Ishikawa (cell line): Measurements from ENCODE around the gene FAM20C.

Source experiments
- CREB1 ChIP-seq: IDR thresholded peaks from 2 replicates; pipeline ENCODE4 v1.6.1; 2012; ENCODE audit warnings: low read depth
- RAD21 ChIP-seq: IDR thresholded peaks from 2 replicates; pipeline ENCODE4 v1.6.1; 2012; ENCODE audit warnings: low read depth
- TEAD4 ChIP-seq: IDR thresholded peaks from 2 replicates; pipeline ENCODE4 v1.6.1; 2012
- YY1 ChIP-seq: IDR thresholded peaks from 2 replicates; pipeline ENCODE4 v1.6.1; 2012; ENCODE audit warnings: low read depth
- TF ChIP-seq, protein P1 (sequence below): IDR thresholded peaks from 2 replicates; pipeline ENCODE4 v1.6.1; 2012

DNA sequence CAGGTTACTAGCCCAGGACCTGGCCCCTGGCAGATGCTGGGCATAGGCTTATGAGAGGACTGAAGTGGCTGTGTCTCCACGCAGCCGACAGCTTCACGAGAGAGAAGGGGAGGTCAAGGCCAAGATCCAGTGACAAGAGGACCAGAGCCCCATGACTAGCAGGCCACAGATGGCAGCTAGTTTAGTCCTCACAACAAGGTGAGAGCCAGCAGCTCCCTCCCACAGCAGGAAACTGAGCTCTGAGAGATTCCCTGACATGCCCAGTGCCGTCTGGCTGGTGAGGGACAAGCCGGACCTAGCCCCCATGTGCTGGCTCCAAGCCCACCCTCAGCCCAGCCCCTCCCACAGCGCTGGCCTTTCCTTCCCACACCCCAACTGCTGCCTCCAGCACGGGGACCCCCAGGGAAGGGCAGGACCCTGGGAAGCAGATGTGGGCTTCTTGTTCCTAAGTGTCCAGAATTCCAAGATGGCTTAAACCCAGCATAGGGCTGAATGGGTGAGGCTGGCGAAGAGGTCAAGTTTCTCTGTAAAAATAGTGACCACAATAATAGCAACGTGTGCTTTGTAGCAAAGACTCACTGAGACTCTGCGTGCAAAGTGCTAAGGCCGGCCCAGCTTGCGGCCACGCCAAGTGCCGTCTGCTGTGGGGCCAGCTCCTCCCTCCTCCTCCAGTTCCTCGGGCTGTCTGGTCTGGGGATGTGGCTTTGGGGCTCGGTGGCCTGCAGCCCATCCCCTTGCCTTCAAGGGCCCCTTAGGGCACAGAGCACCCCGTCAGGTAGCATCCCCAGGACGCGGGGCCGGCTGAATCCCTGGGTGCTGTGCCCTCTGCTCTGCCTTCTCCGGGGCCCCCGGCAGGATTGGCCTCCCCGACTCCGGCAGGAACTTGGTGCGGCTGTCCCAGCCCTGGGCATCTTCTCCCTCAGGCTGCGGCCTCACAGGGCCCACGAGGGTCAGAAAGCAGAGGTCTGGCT, 7.8 kb upstream of the FAM20C start:
- TF ChIP-seq YY1, result no peak
- no peak for TF ChIP-seq RAD21
- TF ChIP-seq TEAD4, result no peak
- no peak for TF ChIP-seq CREB1
- TF ChIP-seq, protein P1, sequence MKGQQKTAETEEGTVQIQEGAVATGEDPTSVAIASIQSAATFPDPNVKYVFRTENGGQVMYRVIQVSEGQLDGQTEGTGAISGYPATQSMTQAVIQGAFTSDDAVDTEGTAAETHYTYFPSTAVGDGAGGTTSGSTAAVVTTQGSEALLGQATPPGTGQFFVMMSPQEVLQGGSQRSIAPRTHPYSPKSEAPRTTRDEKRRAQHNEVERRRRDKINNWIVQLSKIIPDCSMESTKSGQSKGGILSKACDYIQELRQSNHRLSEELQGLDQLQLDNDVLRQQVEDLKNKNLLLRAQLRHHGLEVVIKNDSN, result no peak
